ENCODE results near the gene ME3. TPM values are rescaled to one million over a fixed set of nuclear protein-coding genes. Genes with fewer than 3 reads are reported as not detected.

Gene ME3
- total RNA-seq, 1 donor from 2014 or later, result 9.7 TPM

GRCh38 chr11:86513746-86514373 lies 158.6 kb downstream of the ME3 start:
- H3K27me3 Mint-ChIP-seq, result no peaks in the 10 kb centered on the region
- no peak overlapping the region for H3K27ac Mint-ChIP-seq

GRCh38 chr11:86513138-86513537 lies 159.3 kb downstream of the ME3 start:
- Mint-ChIP-seq H3K27ac (no peak overlapping the region), H3K4me3 (no peak overlapping the region)

More at GRCh38 chr11:86513746-86514373, 158.6 kb downstream of the ME3 start:
- peaks cover 22% of the 10 kb centered on the region for H3K4me1 Mint-ChIP-seq (ENCODE audit: unreplicated experiment)
- H3K9me3 Mint-ChIP-seq, result no peaks in the 10 kb centered on the region
- TF ChIP-seq CTCF (conservative IDR thresholded peaks at IDR 0.05), result no peak
- no peaks in the 10 kb centered on the region for H3K36me3 Mint-ChIP-seq
- no peak overlapping the region for H3K4me3 Mint-ChIP-seq
- DNase-seq (ENCODE audit: extremely low spot score, unreplicated experiment), result no peak

GRCh38 chr11:86511086-86511551 lies 161.3 kb downstream of the ME3 start:
- Mint-ChIP-seq H3K4me1 (ENCODE audit: unreplicated experiment) (peaks cover 8% of the 10 kb centered on the region), H3K27ac (no peak overlapping the region)

More at GRCh38 chr11:86513138-86513537, 159.3 kb downstream of the ME3 start:
- no peak for DNase-seq (ENCODE audit: extremely low spot score, unreplicated experiment)
- no peaks in the 10 kb centered on the region for H3K27me3 Mint-ChIP-seq
- H3K36me3 Mint-ChIP-seq, result no peaks in the 10 kb centered on the region
- H3K4me1 Mint-ChIP-seq (ENCODE audit: unreplicated experiment), result peaks cover 17% of the 10 kb centered on the region
- no peaks in the 10 kb centered on the region for H3K9me3 Mint-ChIP-seq
- no peak for TF ChIP-seq CTCF (conservative IDR thresholded peaks at IDR 0.05)

GRCh38 chr11:86510674-86511073 lies 161.7 kb downstream of the ME3 start:
- Mint-ChIP-seq H3K4me1 (ENCODE audit: unreplicated experiment) (peaks cover 4% of the 10 kb centered on the region), H3K27ac (no peak overlapping the region), H3K27me3 (no peaks in the 10 kb centered on the region), H3K9me3 (no peaks in the 10 kb centered on the region), H3K4me3 (no peak overlapping the region), H3K36me3 (no peaks in the 10 kb centered on the region)
- DNase-seq (ENCODE audit: extremely low spot score, unreplicated experiment), result no peak
- TF ChIP-seq CTCF (conservative IDR thresholded peaks at IDR 0.05), result no peak

More at GRCh38 chr11:86511086-86511551, 161.3 kb downstream of the ME3 start:
- no peaks in the 10 kb centered on the region for H3K36me3 Mint-ChIP-seq
- H3K4me3 Mint-ChIP-seq, result no peak overlapping the region
- H3K9me3 Mint-ChIP-seq, result no peaks in the 10 kb centered on the region
- no peaks in the 10 kb centered on the region for H3K27me3 Mint-ChIP-seq
- TF ChIP-seq CTCF (conservative IDR thresholded peaks at IDR 0.05), result no peak
- DNase-seq (ENCODE audit: extremely low spot score, unreplicated experiment), result no peak

- H3K4me3 Mint-ChIP-seq, result no peak overlapping the region
- no peak overlapping the region for H3K27ac Mint-ChIP-seq
- no peaks in the 10 kb centered on the region for H3K27me3 Mint-ChIP-seq
- no peaks in the 10 kb centered on the region for H3K36me3 Mint-ChIP-seq
- no peaks in the 10 kb centered on the region for H3K4me1 Mint-ChIP-seq (ENCODE audit: unreplicated experiment)
- H3K9me3 Mint-ChIP-seq, result no peaks in the 10 kb centered on the region
- no peak for TF ChIP-seq CTCF (conservative IDR thresholded peaks at IDR 0.05)
- DNase-seq (ENCODE audit: extremely low spot score, unreplicated experiment), result no peak
Measured at GRCh38 chr11:86510097-86510496, 162.3 kb downstream of the ME3 start.

Data from type B pancreatic cell (in vitro differentiated cells).